ENCODE measurements around the gene DTL.
"Not testable (repeated sequence)": the region's sequence is repeated elsewhere in the genome, so short reads cannot be mapped to it uniquely, and the experiment has no call there.

Gene DTL

GRCh38 chr1:212035123-212035834 lies at the start of gene DTL, which contains the start of gene INTS7:
TSS of gene DTL (plus strand) at chr1:212035748. CDS start at chr1:212035891, 143 bp downstream.
TSS of gene INTS7 (minus strand) at chr1:212035557. CDS start at chr1:212035437, 120 bp downstream.
- H3K27me3 Mint-ChIP-seq, result no peaks in the 10 kb centered on the region
- peak within 1 kb of the TSS; percentile 99 for H3K27ac Mint-ChIP-seq
- no peaks in the 10 kb centered on the region for H3K9me3 Mint-ChIP-seq (ENCODE audit: low read depth)
- H3K4me1 Mint-ChIP-seq (ENCODE audit: low read depth), result peaks cover 48% of the 10 kb centered on the region
- H3K36me3 Mint-ChIP-seq, result peaks cover 22% of the 10 kb centered on the region
- peak within 1 kb of the TSS; percentile 99 for H3K4me3 Mint-ChIP-seq

GRCh38 chr1:211986628-211987254 lies 48.8 kb upstream of the DTL start:
- H3K36me3 Mint-ChIP-seq, result peaks cover 29% of the 10 kb centered on the region
- H3K27me3 Mint-ChIP-seq, result no peaks in the 10 kb centered on the region
- no peaks in the 10 kb centered on the region for H3K4me1 Mint-ChIP-seq (ENCODE audit: low read depth)
- H3K27ac Mint-ChIP-seq, result no peak overlapping the region
- no peaks in the 10 kb centered on the region for H3K9me3 Mint-ChIP-seq (ENCODE audit: low read depth)
- no peak overlapping the region for H3K4me3 Mint-ChIP-seq

GRCh38 chr1:211991695-211992094 lies 43.9 kb upstream of the DTL start:
- peaks cover 17% of the 10 kb centered on the region for H3K36me3 Mint-ChIP-seq
- no peaks in the 10 kb centered on the region for H3K27me3 Mint-ChIP-seq
- H3K27ac Mint-ChIP-seq, result no peak overlapping the region

GRCh38 chr1:211997426-211997825 lies 38.1 kb upstream of the DTL start:
- H3K27ac Mint-ChIP-seq; H3K4me3 Mint-ChIP-seq; H3K27me3 Mint-ChIP-seq; H3K9me3 Mint-ChIP-seq (ENCODE audit: low read depth); H3K4me1 Mint-ChIP-seq (ENCODE audit: low read depth): not testable (repeated sequence)
- peaks cover 16% of the 10 kb centered on the region for H3K36me3 Mint-ChIP-seq

More at GRCh38 chr1:211991695-211992094, 43.9 kb upstream of the DTL start:
- no peaks in the 10 kb centered on the region for H3K9me3 Mint-ChIP-seq (ENCODE audit: low read depth)
- H3K4me1 Mint-ChIP-seq (ENCODE audit: low read depth), result no peaks in the 10 kb centered on the region
- no peak overlapping the region for H3K4me3 Mint-ChIP-seq

- Mint-ChIP-seq H3K9me3 (ENCODE audit: low read depth) (no peaks in the 10 kb centered on the region), H3K4me1 (ENCODE audit: low read depth) (no peaks in the 10 kb centered on the region), H3K36me3 (peaks cover 16% of the 10 kb centered on the region), H3K27me3 (no peaks in the 10 kb centered on the region), H3K4me3 (no peak overlapping the region), H3K27ac (no peak overlapping the region)
Measured at GRCh38 chr1:212002536-212002935, 33.0 kb upstream of the DTL start.

- no peaks in the 10 kb centered on the region for H3K27me3 Mint-ChIP-seq
- H3K27ac Mint-ChIP-seq, result no peak overlapping the region
- no peak overlapping the region for H3K4me3 Mint-ChIP-seq
- H3K9me3 Mint-ChIP-seq (ENCODE audit: low read depth), result no peaks in the 10 kb centered on the region
- H3K4me1 Mint-ChIP-seq (ENCODE audit: low read depth), result no peaks in the 10 kb centered on the region
- peaks cover 19% of the 10 kb centered on the region for H3K36me3 Mint-ChIP-seq
Measured at GRCh38 chr1:212004895-212005608, 30.5 kb upstream of the DTL start.

GRCh38 chr1:212007178-212007577 lies 28.4 kb upstream of the DTL start:
- Mint-ChIP-seq H3K4me1 (ENCODE audit: low read depth) (peaks cover 2% of the 10 kb centered on the region), H3K4me3 (no peak overlapping the region)

GRCh38 chr1:212007886-212008285 lies 27.7 kb upstream of the DTL start:
- peaks cover 13% of the 10 kb centered on the region for H3K36me3 Mint-ChIP-seq
- H3K4me3 Mint-ChIP-seq, result no peak overlapping the region
- H3K27me3 Mint-ChIP-seq, result no peaks in the 10 kb centered on the region
- H3K9me3 Mint-ChIP-seq (ENCODE audit: low read depth), result no peaks in the 10 kb centered on the region
- H3K27ac Mint-ChIP-seq, result no peak overlapping the region
- H3K4me1 Mint-ChIP-seq (ENCODE audit: low read depth), result peaks cover 2% of the 10 kb centered on the region

More at GRCh38 chr1:212007178-212007577, 28.4 kb upstream of the DTL start:
- H3K27me3 Mint-ChIP-seq, result no peaks in the 10 kb centered on the region
- peaks cover 13% of the 10 kb centered on the region for H3K36me3 Mint-ChIP-seq
- H3K9me3 Mint-ChIP-seq (ENCODE audit: low read depth), result no peaks in the 10 kb centered on the region
- H3K27ac Mint-ChIP-seq, result no peak overlapping the region

- peaks cover 2% of the 10 kb centered on the region for H3K4me1 Mint-ChIP-seq (ENCODE audit: low read depth)
Measured at GRCh38 chr1:212009561-212009960, 26.0 kb upstream of the DTL start.

GRCh38 chr1:212010004-212010403 lies 25.5 kb upstream of the DTL start:
- peaks cover 13% of the 10 kb centered on the region for H3K36me3 Mint-ChIP-seq
- no peaks in the 10 kb centered on the region for H3K27me3 Mint-ChIP-seq
- H3K4me1 Mint-ChIP-seq (ENCODE audit: low read depth), result peaks cover 2% of the 10 kb centered on the region
- no peak overlapping the region for H3K4me3 Mint-ChIP-seq
- H3K27ac Mint-ChIP-seq, result no peak overlapping the region
- no peaks in the 10 kb centered on the region for H3K9me3 Mint-ChIP-seq (ENCODE audit: low read depth)

More at GRCh38 chr1:212009561-212009960, 26.0 kb upstream of the DTL start:
- no peaks in the 10 kb centered on the region for H3K27me3 Mint-ChIP-seq
- H3K4me3 Mint-ChIP-seq, result no peak overlapping the region
- H3K27ac Mint-ChIP-seq, result no peak overlapping the region
- H3K9me3 Mint-ChIP-seq (ENCODE audit: low read depth), result no peaks in the 10 kb centered on the region
- peaks cover 15% of the 10 kb centered on the region for H3K36me3 Mint-ChIP-seq

GRCh38 chr1:212012034-212012740 lies 23.4 kb upstream of the DTL start:
- Mint-ChIP-seq H3K9me3 (ENCODE audit: low read depth) (no peaks in the 10 kb centered on the region), H3K36me3 (peaks cover 11% of the 10 kb centered on the region), H3K4me1 (ENCODE audit: low read depth) (peaks cover 2% of the 10 kb centered on the region), H3K27ac (no peak overlapping the region), H3K27me3 (no peaks in the 10 kb centered on the region), H3K4me3 (no peak overlapping the region)

GRCh38 chr1:212013672-212014071 lies 21.9 kb upstream of the DTL start:
- H3K36me3 Mint-ChIP-seq, result peaks cover 10% of the 10 kb centered on the region
- H3K27me3 Mint-ChIP-seq, result no peaks in the 10 kb centered on the region
- H3K27ac Mint-ChIP-seq, result no peak overlapping the region
- peaks cover 2% of the 10 kb centered on the region for H3K4me1 Mint-ChIP-seq (ENCODE audit: low read depth)
- no peak overlapping the region for H3K4me3 Mint-ChIP-seq
- no peaks in the 10 kb centered on the region for H3K9me3 Mint-ChIP-seq (ENCODE audit: low read depth)

GRCh38 chr1:212020975-212021374 lies 14.6 kb upstream of the DTL start:
- peaks cover 7% of the 10 kb centered on the region for H3K9me3 Mint-ChIP-seq (ENCODE audit: low read depth)
- H3K27me3 Mint-ChIP-seq, result no peaks in the 10 kb centered on the region
- H3K4me1 Mint-ChIP-seq (ENCODE audit: low read depth), result no peaks in the 10 kb centered on the region
- no peak overlapping the region for H3K27ac Mint-ChIP-seq
- H3K4me3 Mint-ChIP-seq, result no peak overlapping the region
- H3K36me3 Mint-ChIP-seq, result peaks cover 15% of the 10 kb centered on the region

GRCh38 chr1:212021563-212021962 lies 14.0 kb upstream of the DTL start:
- no peak overlapping the region for H3K4me3 Mint-ChIP-seq
- H3K4me1 Mint-ChIP-seq (ENCODE audit: low read depth), result no peaks in the 10 kb centered on the region
- peaks cover 13% of the 10 kb centered on the region for H3K36me3 Mint-ChIP-seq
- H3K27ac Mint-ChIP-seq, result no peak overlapping the region
- H3K27me3 Mint-ChIP-seq, result no peaks in the 10 kb centered on the region
- H3K9me3 Mint-ChIP-seq (ENCODE audit: low read depth), result peaks cover 7% of the 10 kb centered on the region

GRCh38 chr1:212022908-212023307 lies 12.6 kb upstream of the DTL start:
- not testable (repeated sequence) for H3K27ac Mint-ChIP-seq; H3K4me1 Mint-ChIP-seq (ENCODE audit: low read depth); H3K27me3 Mint-ChIP-seq; H3K4me3 Mint-ChIP-seq; H3K9me3 Mint-ChIP-seq (ENCODE audit: low read depth)
- H3K36me3 Mint-ChIP-seq, result peaks cover 13% of the 10 kb centered on the region
